ENCODE results near the gene TAP1.

Gene TAP1

GRCh38 chr6:32860674-32861073 is 7.2 kb upstream of the TAP1 start:
- Histone ChIP-seq H3K79me2 (ENCODE audit: insufficient read depth, low read length) (no peaks in the 10 kb centered on the region), H3K36me3 (ENCODE audit: low read length) (no peaks in the 10 kb centered on the region), H3K9me2 (replicated peaks; ENCODE audit: insufficient read depth, low read length) (no peaks in the 10 kb centered on the region), H3K4me3 (ENCODE audit: insufficient read depth, low read length, poor library complexity, severe bottlenecking) (no peak overlapping the region), H3K9ac (ENCODE audit: low read length) (no peak overlapping the region), H2AFZ (ENCODE audit: low read depth, low read length, severe bottlenecking) (no peak overlapping the region), H4K20me1 (ENCODE audit: low read depth, low read length) (no peaks in the 10 kb centered on the region), H3K27ac (ENCODE audit: low read depth, low read length) (no peak overlapping the region), H3F3A (ENCODE audit: insufficient read depth) (peaks cover 4% of the 10 kb centered on the region), H3K9me3 (ENCODE audit: insufficient read depth, low read length) (no peaks in the 10 kb centered on the region), H3K27me3 (ENCODE audit: low read length) (no peaks in the 10 kb centered on the region), H3K4me2 (ENCODE audit: low read depth, low read length, poor library complexity, severe bottlenecking) (no peak overlapping the region)
- no peak for TF ChIP-seq CTCF (IDR thresholded peaks at IDR 0.05; ENCODE audit: insufficient read depth, low read length, poor library complexity, severe bottlenecking)
- no peak for TF ChIP-seq EZH2phosphoT487 (conservative IDR thresholded peaks at IDR 0.05; ENCODE audit: low read length)

GRCh38 chr6:32858194-32858593 is 4.7 kb upstream of the TAP1 start:
- Histone ChIP-seq H3K27ac (ENCODE audit: low read depth, low read length) (no peak overlapping the region), H3K27me3 (ENCODE audit: low read length) (no peaks in the 10 kb centered on the region), H2AFZ (ENCODE audit: low read depth, low read length, severe bottlenecking) (no peak overlapping the region), H3K9ac (ENCODE audit: low read length) (no peak overlapping the region), H3K36me3 (ENCODE audit: low read length) (no peaks in the 10 kb centered on the region), H3K9me2 (replicated peaks; ENCODE audit: insufficient read depth, low read length) (no peaks in the 10 kb centered on the region), H3K79me2 (ENCODE audit: insufficient read depth, low read length) (no peaks in the 10 kb centered on the region), H4K20me1 (ENCODE audit: low read depth, low read length) (no peaks in the 10 kb centered on the region), H3K9me3 (ENCODE audit: insufficient read depth, low read length) (no peaks in the 10 kb centered on the region), H3K4me2 (ENCODE audit: low read depth, low read length, poor library complexity, severe bottlenecking) (no peak overlapping the region), H3K4me3 (ENCODE audit: insufficient read depth, low read length, poor library complexity, severe bottlenecking) (no peak overlapping the region), H3F3A (ENCODE audit: insufficient read depth) (peaks cover 2% of the 10 kb centered on the region)
- TF ChIP-seq EZH2phosphoT487 (conservative IDR thresholded peaks at IDR 0.05; ENCODE audit: low read length) (no peak), CTCF (IDR thresholded peaks at IDR 0.05; ENCODE audit: insufficient read depth, low read length, poor library complexity, severe bottlenecking) (no peak)

GRCh38 chr6:32857156-32857891 is 3.8 kb upstream of the TAP1 start:
- H3K36me3 ChIP-seq (ENCODE audit: low read length): no peaks in the 10 kb centered on the region
- H3K9me3 ChIP-seq (ENCODE audit: insufficient read depth, low read length): no peaks in the 10 kb centered on the region
- no peaks in the 10 kb centered on the region; the same call in 1 of the 2 replicates for H3F3A ChIP-seq (ENCODE audit: insufficient read depth)
- H3K9me2 ChIP-seq (replicated peaks; ENCODE audit: insufficient read depth, low read length): no peaks in the 10 kb centered on the region
- no peaks in the 10 kb centered on the region for H4K20me1 ChIP-seq (ENCODE audit: low read depth, low read length)
- TF ChIP-seq EZH2phosphoT487 (conservative IDR thresholded peaks at IDR 0.05; ENCODE audit: low read length) (no peak), CTCF (IDR thresholded peaks at IDR 0.05; ENCODE audit: insufficient read depth, low read length, poor library complexity, severe bottlenecking) (no peak)
- H3K27me3 ChIP-seq (ENCODE audit: low read length): no peaks in the 10 kb centered on the region
- no peak overlapping the region for H3K4me3 ChIP-seq (ENCODE audit: insufficient read depth, low read length, poor library complexity, severe bottlenecking)
- no peak overlapping the region for H3K27ac ChIP-seq (ENCODE audit: low read depth, low read length)
- no peak overlapping the region for H3K9ac ChIP-seq (ENCODE audit: low read length)
- no peak overlapping the region for H2AFZ ChIP-seq (ENCODE audit: low read depth, low read length, severe bottlenecking)
- H3K4me2 ChIP-seq (ENCODE audit: low read depth, low read length, poor library complexity, severe bottlenecking): no peak overlapping the region
- H3K79me2 ChIP-seq (ENCODE audit: insufficient read depth, low read length): no peaks in the 10 kb centered on the region

Measured in SU-DHL-6 (cell line).